Ovary (tissue), 3 donors: Measurements from ENCODE around the gene BAG3.

ENCODE experiments used
- EP300 ChIP-seq: sonication (generic); formaldehyde crosslinking; IDR thresholded peaks from one replicate; pipeline ENCODE4 v1.6.1; 2017; ENCODE audit warnings: antibody characterized with exemption
- POLR2A ChIP-seq: fragments of 450-650 bp; IDR thresholded peaks from one replicate; pipeline ENCODE4 v1.6.1; 2017; ENCODE audit warnings: antibody characterized with exemption, mild to moderate bottlenecking, moderate library complexity
- TF ChIP-seq, protein P1 (sequence below), 3 donors: fragments of 450-650 bp in 2 of 3; fragments of 200-600 bp in 1 of 3; IDR thresholded peaks; one replicate each; pipeline versions ENCODE4 v1.5.1 to v1.8.0; 2016 to 2022; ENCODE audit warnings: antibody characterized with exemption in 3 of 3, mild to moderate bottlenecking in 1 of 3
- donor health status: DM: no; HTN: no; CAD: no.

DNA sequence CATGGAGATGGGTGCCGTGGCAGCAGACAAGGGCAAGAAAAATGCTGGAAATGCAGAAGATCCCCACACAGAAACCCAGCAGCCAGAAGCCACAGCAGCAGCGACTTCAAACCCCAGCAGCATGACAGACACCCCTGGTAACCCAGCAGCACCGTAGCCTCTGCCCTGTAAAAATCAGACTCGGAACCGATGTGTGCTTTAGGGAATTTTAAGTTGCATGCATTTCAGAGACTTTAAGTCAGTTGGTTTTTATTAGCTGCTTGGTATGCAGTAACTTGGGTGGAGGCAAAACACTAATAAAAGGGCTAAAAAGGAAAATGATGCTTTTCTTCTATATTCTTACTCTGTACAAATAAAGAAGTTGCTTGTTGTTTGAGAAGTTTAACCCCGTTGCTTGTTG, 25.9 kb downstream of the BAG3 start:
- TF ChIP-seq POLR2A (no peak), EP300 (no peak)
- TF ChIP-seq, protein P1, sequence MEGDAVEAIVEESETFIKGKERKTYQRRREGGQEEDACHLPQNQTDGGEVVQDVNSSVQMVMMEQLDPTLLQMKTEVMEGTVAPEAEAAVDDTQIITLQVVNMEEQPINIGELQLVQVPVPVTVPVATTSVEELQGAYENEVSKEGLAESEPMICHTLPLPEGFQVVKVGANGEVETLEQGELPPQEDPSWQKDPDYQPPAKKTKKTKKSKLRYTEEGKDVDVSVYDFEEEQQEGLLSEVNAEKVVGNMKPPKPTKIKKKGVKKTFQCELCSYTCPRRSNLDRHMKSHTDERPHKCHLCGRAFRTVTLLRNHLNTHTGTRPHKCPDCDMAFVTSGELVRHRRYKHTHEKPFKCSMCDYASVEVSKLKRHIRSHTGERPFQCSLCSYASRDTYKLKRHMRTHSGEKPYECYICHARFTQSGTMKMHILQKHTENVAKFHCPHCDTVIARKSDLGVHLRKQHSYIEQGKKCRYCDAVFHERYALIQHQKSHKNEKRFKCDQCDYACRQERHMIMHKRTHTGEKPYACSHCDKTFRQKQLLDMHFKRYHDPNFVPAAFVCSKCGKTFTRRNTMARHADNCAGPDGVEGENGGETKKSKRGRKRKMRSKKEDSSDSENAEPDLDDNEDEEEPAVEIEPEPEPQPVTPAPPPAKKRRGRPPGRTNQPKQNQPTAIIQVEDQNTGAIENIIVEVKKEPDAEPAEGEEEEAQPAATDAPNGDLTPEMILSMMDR (IDR thresholded peaks at IDR 0.05): no peak
